GM19324 (cell line): ENCODE results near the gene SPATA2.
"Not testable (repeated sequence)": the region's sequence is repeated elsewhere in the genome, so short reads cannot be mapped to it uniquely, and the experiment has no call there.

ENCODE experiments used
- ATAC-seq: cut with Tn5 transposase; IDR thresholded peaks from one replicate; pipeline ENCODE4 v1.9.1; 2021; ENCODE audit warnings: mild to moderate bottlenecking, moderate library complexity; ENCODE audit not compliant: unreplicated experiment, low FRiP score

The SPATA2 gene

DNA sequence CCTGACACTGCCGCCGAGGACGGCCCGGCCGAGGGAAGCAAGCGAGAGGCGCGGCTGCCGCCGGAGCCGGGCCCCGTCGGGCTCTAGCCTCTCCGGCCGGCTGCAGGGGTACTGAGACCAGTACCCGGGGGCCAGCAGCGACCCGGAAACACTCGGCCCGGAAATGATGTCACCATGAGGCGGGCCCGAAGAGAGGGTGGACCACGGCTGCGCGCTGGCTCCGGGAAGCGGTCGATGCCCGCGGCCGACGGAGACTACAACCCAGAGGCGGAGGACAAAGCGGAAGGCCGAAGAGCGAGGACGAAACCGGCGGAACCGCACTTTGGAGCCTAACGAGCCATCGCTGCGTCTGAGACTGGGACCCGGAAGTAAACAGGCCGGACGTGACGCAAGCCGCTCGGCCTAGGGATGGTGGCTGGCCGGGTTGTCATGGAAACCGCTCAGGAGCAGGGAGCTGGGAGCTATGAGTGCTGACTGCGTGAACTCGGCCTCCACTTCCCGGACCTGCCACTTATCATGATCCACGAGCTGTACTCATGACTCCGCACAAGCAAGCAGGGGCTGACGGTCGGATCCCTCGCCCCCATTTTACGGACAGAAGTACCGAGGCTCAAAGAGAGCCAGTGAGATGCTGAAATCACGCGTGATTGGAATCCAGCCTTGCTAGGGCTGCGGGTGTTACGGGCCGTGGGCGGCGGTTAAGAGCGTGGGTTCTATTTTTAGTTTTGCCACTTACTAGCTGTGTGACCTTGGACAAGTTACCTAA is at the start of gene SPATA2:
SPATA2 (minus strand) TSS at position 150 of the 766 bp plus-strand sequence. CDS start 7,039 bp downstream, outside the sequence.
- ATAC-seq, result peak; percentile 87

GRCh38 chr20:49961413-49961812 is 46.1 kb upstream of the SPATA2 start:
- no peak for ATAC-seq

DNA sequence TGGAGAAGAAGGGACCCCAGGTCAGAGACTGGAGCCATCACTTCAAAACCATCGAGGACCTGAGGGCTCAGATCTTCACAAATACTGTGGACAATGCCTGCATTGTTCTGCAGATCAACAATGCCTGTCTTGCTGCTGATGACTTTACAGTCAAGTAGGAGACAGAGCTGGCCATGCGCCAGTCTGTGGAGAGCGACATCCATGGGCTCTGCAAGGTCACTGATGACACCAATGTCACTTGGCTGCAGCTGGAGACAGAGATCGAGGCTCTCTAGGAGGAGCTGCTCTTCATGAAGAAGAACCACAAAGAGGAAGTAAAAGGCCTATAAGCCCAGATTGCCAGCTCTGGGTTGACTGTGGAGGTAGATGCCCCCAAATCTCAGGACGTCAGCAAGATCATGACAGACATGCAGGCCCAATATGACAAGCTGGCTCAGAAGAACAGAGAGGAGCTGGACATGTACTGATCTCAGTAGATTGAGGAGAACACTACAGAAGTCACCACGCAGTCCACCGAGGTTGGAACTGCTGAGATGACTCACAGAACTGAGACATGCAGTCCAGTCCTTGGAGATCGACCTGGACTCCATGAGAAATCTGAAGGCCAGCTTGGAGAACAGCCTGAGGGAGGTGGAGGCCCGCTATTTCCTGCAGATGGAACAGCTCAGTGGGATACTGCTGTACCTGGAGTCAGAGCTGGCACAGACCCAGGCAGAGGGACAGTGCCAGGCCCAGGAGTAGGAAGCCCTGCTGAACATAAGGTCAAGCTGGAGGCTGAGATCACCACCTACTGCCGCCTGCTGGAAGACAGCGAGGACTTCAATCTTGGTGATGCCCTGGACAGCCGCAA is 42.0 kb upstream of the SPATA2 start:
- not testable (repeated sequence) for ATAC-seq

DNA sequence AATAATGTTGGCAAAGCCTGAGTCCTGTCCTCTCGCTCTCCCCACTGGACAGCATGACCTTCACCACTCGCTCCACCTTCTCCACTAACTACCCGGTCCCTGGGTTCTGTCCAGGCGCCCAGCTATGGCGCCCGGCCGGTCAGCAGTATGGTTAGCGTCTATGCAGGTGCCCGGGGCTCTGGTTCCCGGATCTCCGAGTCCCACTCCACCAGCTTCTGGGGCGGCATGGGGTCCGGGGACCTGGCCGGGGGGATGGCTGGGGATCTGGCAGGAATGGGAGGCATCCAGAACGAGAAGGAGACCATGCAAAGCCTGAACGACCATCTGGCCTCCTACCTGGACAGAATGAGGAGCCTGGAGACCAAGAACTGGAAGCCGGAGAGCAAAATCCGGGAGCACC is 41.4 kb upstream of the SPATA2 start:
- no peak for ATAC-seq

GRCh38 chr20:49955830-49956396 is 40.6 kb upstream of the SPATA2 start:
- not testable (repeated sequence) for ATAC-seq

GRCh38 chr20:49955167-49955566 is 39.8 kb upstream of the SPATA2 start:
- no peak for ATAC-seq

GRCh38 chr20:49951151-49951550 is 35.8 kb upstream of the SPATA2 start:
- ATAC-seq, result no peak

DNA sequence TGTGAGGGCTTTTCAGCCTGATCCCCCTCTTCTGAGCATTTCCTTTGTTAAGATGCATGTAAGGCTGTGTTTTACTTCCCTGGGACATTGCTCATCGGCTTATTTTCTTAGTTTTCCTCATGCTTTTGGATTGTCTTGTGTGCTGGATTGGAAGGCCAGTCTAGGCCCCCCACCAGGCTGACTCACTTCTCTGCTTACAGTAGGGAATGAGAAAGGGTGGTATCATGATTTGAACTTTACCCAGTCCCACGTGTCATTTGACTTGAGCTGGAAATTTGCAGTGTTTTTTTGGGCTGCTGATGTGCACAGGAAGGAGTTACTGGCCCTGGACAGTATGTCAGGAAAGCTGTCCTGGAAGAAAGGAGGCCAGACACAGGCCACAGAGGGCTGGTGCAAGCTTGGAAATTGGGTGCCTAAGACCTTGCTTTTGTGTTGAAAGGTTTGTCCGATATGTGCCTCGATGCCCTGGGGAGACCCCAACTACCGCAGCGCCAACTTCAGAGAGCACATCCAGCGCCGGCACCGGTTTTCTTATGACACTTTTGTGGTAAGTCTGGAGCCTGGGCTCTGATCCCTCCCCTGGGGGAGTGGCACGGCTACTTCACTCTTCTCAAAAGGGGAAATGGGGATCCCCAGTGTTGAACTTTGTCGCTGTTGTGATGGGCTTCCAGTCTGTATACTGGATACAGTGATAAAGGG is 33.6 kb upstream of the SPATA2 start:
- no peak for ATAC-seq

DNA sequence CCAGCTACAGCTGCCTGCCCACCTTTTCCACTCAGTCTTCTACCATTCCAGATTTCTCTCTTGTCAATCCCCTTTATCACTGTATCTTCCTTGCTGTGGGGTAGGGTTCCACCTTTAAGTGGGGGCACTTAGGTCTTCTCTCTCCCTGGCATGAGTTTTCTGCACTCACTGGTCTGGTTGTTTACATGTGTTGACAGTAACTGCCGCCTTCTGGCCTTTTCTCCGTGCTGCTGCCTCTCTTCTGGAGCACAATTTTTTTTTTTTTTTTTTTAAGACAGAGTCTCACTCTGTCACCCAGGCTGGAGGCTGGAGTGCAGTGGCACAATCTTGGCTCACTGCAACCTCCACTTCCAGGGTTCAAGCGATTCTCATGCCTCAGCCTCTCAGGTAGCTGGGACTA is 32.8 kb upstream of the SPATA2 start:
- ATAC-seq, result no peak

DNA sequence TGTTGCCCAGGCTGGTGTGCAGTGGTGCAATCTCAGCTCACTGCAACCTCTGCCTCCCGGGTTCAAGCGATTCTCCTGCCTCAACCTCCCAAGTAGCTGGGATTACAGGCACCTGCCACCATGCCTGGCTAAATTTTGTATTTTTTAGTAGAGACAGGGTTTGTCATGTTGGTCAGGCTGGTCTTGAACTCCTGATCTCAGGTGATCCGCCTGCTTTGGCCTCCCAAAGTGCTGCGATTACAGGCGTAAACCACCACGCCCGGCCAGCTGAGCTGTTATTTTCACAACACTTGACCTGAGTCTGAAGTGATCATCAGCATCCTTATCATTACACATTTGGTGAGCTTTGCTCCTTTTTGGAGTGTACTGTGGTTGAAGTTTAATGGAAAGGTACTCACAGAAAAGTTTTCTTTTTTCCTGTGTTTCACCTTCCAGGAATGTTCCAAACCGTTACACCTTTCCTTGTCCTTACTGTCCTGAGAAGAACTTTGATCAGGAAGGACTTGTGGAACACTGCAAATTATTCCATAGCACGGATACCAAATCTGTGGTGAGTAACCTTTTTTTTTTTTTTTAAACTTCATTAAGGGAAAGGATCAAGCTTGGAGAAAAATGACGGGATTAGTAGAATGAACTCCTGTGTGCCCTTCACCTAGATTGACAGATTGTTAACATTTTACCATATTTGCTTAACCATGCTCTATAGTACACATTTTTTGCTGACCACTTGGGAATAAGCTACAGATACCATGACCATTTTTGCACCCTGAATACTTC is 30.6 kb upstream of the SPATA2 start:
- ATAC-seq, result no peak

DNA sequence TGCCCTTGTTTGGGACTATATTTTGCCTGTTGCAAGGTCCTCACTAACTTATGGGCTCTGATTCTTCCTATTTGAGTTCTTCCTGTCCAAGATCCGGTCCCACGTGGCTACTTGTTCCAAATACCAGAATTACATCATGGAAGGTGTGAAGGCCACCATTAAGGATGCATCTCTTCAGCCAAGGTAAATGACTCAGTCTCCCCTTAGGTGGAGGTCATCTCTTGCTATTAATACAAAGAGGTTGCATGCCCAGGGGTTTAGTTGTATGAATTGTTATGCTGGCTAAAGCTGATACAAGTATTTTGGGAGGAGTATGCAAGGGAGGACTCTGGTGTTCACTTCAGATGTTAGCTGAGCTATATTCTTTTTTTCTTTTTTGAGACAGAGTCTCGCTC is 30.0 kb upstream of the SPATA2 start:
- no peak for ATAC-seq

- no peak for ATAC-seq
Measured at GRCh38 chr20:49942942-49943341, 27.6 kb upstream of the SPATA2 start.

DNA sequence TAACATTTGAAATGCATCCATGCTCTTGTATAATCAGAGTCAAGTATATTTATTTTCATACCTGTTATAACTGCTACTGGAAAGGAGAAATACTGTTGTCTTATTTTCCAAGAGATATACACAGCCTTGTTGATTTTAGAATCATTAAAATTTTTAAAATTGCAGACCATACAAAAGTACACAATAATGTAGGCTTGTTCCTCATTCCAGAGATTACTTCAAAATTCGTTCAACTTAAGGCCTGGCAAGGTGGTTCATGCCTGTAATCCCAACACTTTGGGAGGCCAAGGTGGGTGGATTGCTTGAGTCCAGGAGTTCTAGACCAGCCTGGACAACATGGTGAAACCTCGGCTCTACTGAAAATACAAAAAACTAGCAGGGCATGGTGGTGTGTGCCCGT is 27.0 kb upstream of the SPATA2 start:
- no peak for ATAC-seq

GRCh38 chr20:49941456-49941855 is 26.1 kb upstream of the SPATA2 start:
- no peak for ATAC-seq

DNA sequence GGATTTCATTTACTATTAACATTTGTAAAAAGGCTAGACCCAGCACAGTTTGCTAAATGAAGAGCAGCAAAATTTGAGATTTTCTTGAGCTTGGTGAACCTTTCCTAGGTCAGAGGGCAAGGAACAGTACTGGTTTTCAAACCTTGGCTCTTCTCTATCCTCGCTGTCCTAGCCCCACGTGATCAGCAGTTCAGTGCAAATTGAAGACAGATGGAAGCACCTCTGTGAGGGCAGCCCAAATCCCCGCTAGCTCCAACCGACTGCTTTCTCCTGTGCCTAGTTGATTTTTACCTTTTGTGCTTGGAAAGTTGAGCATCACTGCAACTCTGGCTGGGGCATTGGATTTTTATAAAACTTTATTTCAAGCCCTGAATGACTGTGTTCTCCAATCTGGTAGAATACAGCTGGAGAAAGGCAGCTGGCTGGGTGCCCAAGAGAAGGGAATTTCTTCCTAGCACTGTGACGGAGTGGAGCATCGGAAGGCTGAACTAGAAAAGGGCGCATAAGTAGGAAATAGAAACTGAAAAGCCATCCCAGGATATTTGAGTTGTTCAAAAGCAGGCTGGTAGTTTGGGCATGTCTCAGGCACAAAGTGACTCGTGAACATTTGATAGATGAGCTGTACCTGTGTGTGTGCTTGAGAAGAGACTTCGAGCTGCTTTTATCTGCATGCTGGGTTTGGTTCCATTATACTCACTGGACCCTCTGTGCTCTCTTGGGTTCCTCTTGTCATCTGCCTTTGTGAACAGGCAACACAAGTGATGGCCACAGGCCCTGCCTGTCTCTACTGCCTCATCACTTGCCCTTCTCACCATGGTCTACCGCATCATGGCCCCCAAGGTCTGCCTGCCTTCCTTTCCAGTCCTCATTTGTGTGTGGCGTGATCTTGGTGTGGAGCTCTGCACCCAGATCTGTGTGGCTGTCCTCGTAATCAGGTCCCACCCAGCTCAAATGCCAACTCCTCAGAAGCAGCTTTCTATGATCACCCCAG is 23.1 kb upstream of the SPATA2 start:
- no peak for ATAC-seq

- peak; percentile 5 for ATAC-seq
Measured at GRCh38 chr20:49937027-49937929, 21.9 kb upstream of the SPATA2 start.

DNA sequence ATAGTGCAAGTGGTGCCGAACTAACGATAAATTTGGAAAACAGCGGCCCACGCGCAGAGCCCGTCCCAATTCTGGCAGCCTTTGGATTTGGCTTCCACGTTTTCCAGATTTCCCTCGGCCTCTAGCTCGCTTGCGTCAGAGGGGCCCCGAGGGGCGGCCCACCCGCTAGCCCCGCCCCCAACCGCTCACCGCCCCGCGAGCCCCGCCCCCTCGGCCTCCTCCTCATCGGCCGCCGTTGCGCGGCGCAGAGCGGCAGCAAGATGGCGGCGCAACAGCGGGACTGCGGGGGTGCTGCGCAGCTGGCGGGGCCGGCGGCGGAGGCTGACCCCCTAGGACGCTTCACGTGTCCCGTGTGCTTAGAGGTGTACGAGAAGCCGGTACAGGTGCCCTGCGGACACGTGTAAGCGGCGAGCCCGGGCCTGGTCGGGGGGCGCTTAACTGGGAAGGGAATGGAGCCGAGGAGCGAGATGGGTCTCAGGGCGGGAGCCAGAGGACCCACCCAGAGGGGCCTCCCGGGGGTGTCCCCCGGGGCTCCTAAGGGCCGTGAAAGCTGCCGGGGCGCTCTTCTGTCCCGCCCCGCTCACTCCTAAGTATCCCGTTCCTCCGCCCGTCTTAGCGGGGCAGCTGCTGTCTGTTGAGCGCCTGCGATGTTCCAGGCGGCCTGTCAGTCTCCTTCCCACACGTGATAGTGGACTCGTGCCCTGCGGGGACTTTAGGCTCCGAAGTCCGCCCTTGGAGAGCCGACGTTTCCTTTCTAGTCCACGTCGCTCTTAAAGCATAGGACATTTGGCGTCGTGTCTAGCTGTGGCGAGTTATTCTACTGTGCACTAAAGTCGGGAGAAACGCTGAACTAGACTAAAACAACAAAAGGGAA is 21.1 kb upstream of the SPATA2 start, which contains the start of gene RNF114:
RNF114 (plus strand) TSS at position 245 of the 874 bp plus-strand sequence; CDS start at position 261, 16 bp downstream.
- peak; percentile 78 for ATAC-seq
